Measurements from ENCODE around the gene OR8K5. TPM values are rescaled to one million over a fixed set of nuclear protein-coding genes. Genes with fewer than 3 reads are reported as not detected.
"Not testable (repeated sequence)": the region's sequence is repeated elsewhere in the genome, so short reads cannot be mapped to it uniquely, and the experiment has no call there.

The OR8K5 gene, protein sequence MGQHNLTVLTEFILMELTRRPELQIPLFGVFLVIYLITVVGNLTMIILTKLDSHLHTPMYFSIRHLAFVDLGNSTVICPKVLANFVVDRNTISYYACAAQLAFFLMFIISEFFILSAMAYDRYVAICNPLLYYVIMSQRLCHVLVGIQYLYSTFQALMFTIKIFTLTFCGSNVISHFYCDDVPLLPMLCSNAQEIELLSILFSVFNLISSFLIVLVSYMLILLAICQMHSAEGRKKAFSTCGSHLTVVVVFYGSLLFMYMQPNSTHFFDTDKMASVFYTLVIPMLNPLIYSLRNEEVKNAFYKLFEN
- not detected for total RNA-seq
- total RNA-seq, result 0 reads per million in 2 donors

- no peaks in the 10 kb centered on the region for H3K9me3 ChIP-seq (ENCODE audit: control insufficient read depth, low read length, poor library complexity, severe bottlenecking)
- no peaks in the 10 kb centered on the region for H3K4me1 Mint-ChIP-seq
- no peak within 1 kb of the TSS for H3K27ac Mint-ChIP-seq
- no peaks in the 10 kb centered on the region for H3K27me3 Mint-ChIP-seq
- no peak for DNase-seq
- H3K36me3 Mint-ChIP-seq (ENCODE audit: low read depth), result no peaks in the 10 kb centered on the region
- ATAC-seq, result no peak
- H3K4me3 Mint-ChIP-seq, result no peak within 1 kb of the TSS
Observed at GRCh38 chr11:56160217-56160616, at the start of gene OR8K5. TSS of gene OR8K5 (minus strand) at chr11:56160317. CDS start at chr11:56160317, 0 bp downstream.

DNA sequence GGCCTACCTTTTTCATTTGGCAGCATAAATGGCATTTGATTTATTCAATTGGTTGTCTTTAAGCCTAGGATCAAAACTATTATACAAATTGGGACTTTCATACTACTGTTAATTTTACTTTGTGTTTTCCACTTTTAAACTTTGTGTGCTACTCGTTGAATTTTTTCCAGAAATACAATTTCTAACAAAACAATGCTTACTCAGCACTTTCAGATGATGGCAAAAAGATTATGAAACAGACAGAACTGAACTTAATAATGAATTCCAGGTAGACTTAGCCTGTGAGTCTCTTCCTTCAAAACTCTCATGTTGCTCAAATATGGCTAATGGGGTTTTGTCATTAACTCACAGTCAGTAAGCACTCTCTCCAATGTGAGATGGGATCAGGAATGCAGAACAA lies 47.7 kb upstream of the OR8K5 start:
- Mint-ChIP-seq H3K27ac (no peak overlapping the region), H3K4me1 (no peaks in the 10 kb centered on the region), H3K27me3 (no peaks in the 10 kb centered on the region), H3K36me3 (ENCODE audit: low read depth) (no peaks in the 10 kb centered on the region), H3K4me3 (no peak overlapping the region)
- ATAC-seq (no peak), DNase-seq (no peak)
- no peaks in the 10 kb centered on the region for H3K9me3 ChIP-seq (ENCODE audit: control insufficient read depth, low read length, poor library complexity, severe bottlenecking)

DNA sequence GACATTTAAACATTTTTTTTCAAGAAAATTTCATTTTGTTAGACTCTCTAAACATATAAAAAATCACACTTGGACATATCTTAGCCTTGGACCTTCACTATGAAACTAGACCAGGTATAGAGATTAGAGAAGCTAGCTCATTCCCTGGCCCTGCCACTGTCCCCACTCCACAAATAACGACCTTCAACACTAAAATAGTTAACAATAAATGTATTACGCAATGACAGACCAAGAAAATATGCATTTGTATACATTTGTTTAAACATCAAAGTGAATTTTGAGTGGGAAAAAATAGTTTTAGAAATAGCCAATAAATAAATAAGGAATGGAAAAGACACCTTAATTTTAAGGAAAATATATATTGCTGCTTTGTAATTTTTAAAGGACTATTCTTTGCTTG lies 37.2 kb upstream of the OR8K5 start:
- ATAC-seq (no peak), DNase-seq (no peak)
- no peaks in the 10 kb centered on the region for H3K9me3 ChIP-seq (ENCODE audit: control insufficient read depth, low read length, poor library complexity, severe bottlenecking)
- H3K27ac Mint-ChIP-seq, result no peak overlapping the region
- H3K36me3 Mint-ChIP-seq (ENCODE audit: low read depth), result no peaks in the 10 kb centered on the region
- no peaks in the 10 kb centered on the region for H3K27me3 Mint-ChIP-seq
- no peak overlapping the region for H3K4me3 Mint-ChIP-seq
- no peaks in the 10 kb centered on the region for H3K4me1 Mint-ChIP-seq

GRCh38 chr11:56196705-56197104 lies 36.6 kb upstream of the OR8K5 start:
- no peaks in the 10 kb centered on the region for H3K36me3 Mint-ChIP-seq (ENCODE audit: low read depth)
- DNase-seq (no peak), ATAC-seq (no peak)
- no peaks in the 10 kb centered on the region for H3K4me1 Mint-ChIP-seq
- H3K27me3 Mint-ChIP-seq, result no peaks in the 10 kb centered on the region
- no peak overlapping the region for H3K4me3 Mint-ChIP-seq
- no peaks in the 10 kb centered on the region for H3K9me3 ChIP-seq (ENCODE audit: control insufficient read depth, low read length, poor library complexity, severe bottlenecking)
- H3K27ac Mint-ChIP-seq, result no peak overlapping the region

DNA sequence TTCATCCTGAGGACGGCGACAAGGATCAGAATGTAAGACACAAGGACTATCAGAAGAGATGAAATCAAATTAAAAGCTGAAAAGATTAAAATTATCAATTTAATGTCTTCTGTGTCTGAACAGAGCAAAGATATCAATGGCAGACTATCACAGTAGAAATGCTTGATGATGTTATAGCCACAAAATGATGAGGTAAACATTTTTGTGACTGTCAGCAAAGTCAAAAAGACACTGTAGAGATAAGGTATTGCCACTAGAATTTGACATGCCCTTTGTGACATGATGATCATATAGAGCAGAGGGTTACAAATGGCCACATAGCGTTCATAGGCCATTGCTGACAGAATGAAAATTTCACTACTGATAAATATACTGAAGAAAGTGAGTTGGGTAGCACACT lies 28.5 kb upstream of the OR8K5 start:
- no peak overlapping the region for H3K27ac Mint-ChIP-seq
- DNase-seq (no peak), ATAC-seq (no peak)
- H3K4me3 Mint-ChIP-seq, result no peak overlapping the region
- H3K36me3 Mint-ChIP-seq (ENCODE audit: low read depth), result no peaks in the 10 kb centered on the region
- no peaks in the 10 kb centered on the region for H3K9me3 ChIP-seq (ENCODE audit: control insufficient read depth, low read length, poor library complexity, severe bottlenecking)
- H3K27me3 Mint-ChIP-seq, result no peaks in the 10 kb centered on the region
- no peaks in the 10 kb centered on the region for H3K4me1 Mint-ChIP-seq

- DNase-seq, result no peak
- Mint-ChIP-seq H3K4me1 (no peaks in the 10 kb centered on the region), H3K27me3 (no peaks in the 10 kb centered on the region), H3K36me3 (ENCODE audit: low read depth) (no peaks in the 10 kb centered on the region), H3K27ac (no peak overlapping the region), H3K4me3 (no peak overlapping the region)
- no peak for ATAC-seq
- H3K9me3 ChIP-seq (ENCODE audit: control insufficient read depth, low read length, poor library complexity, severe bottlenecking), result no peaks in the 10 kb centered on the region
Observed at GRCh38 chr11:56183459-56183858, 23.3 kb upstream of the OR8K5 start.

- H3K27ac Mint-ChIP-seq, result no peak within 1 kb of the TSS
- no peaks in the 10 kb centered on the region for H3K36me3 Mint-ChIP-seq (ENCODE audit: low read depth)
- H3K4me1 Mint-ChIP-seq, result no peaks in the 10 kb centered on the region
- ATAC-seq, result no peak
- H3K4me3 Mint-ChIP-seq, result no peak within 1 kb of the TSS
- H3K9me3 ChIP-seq (ENCODE audit: control insufficient read depth, low read length, poor library complexity, severe bottlenecking), result no peaks in the 10 kb centered on the region
- no peak for DNase-seq
- no peaks in the 10 kb centered on the region for H3K27me3 Mint-ChIP-seq
Observed at GRCh38 chr11:56176318-56176717, 16.2 kb upstream of the OR8K5 start, which contains the start of gene OR5J2. TSS of gene OR5J2 (plus strand) at chr11:56176618. CDS start at chr11:56176618, 0 bp downstream.

- H3K4me1 Mint-ChIP-seq, result no peaks in the 10 kb centered on the region
- H3K9me3 ChIP-seq (ENCODE audit: control insufficient read depth, low read length, poor library complexity, severe bottlenecking), result no peaks in the 10 kb centered on the region
- no peak overlapping the region for H3K27ac Mint-ChIP-seq
- DNase-seq, result no peak
- no peak for ATAC-seq
- H3K27me3 Mint-ChIP-seq, result no peaks in the 10 kb centered on the region
- H3K4me3 Mint-ChIP-seq, result no peak overlapping the region
- no peaks in the 10 kb centered on the region for H3K36me3 Mint-ChIP-seq (ENCODE audit: low read depth)
Observed at GRCh38 chr11:56172256-56172830, 12.2 kb upstream of the OR8K5 start.

- no peaks in the 10 kb centered on the region for H3K27me3 Mint-ChIP-seq
- no peak for DNase-seq
- H3K4me1 Mint-ChIP-seq, result no peaks in the 10 kb centered on the region
- H3K4me3 Mint-ChIP-seq, result no peak overlapping the region
- ATAC-seq, result no peak
- H3K27ac Mint-ChIP-seq, result no peak overlapping the region
- no peaks in the 10 kb centered on the region for H3K9me3 ChIP-seq (ENCODE audit: control insufficient read depth, low read length, poor library complexity, severe bottlenecking)
- H3K36me3 Mint-ChIP-seq (ENCODE audit: low read depth), result no peaks in the 10 kb centered on the region
Observed at GRCh38 chr11:56163804-56164203, 3.7 kb upstream of the OR8K5 start.

GRCh38 chr11:56152333-56152732 lies 7.8 kb downstream of the OR8K5 start:
- no peak overlapping the region for H3K27ac Mint-ChIP-seq

GRCh38 chr11:56151376-56151775 lies 8.7 kb downstream of the OR8K5 start:
- Mint-ChIP-seq H3K27me3 (no peaks in the 10 kb centered on the region), H3K4me1 (no peaks in the 10 kb centered on the region), H3K27ac (no peak overlapping the region), H3K36me3 (ENCODE audit: low read depth) (no peaks in the 10 kb centered on the region), H3K4me3 (no peak overlapping the region)
- no peak for ATAC-seq
- DNase-seq, result no peak
- peaks cover 3% of the 10 kb centered on the region for H3K9me3 ChIP-seq (ENCODE audit: control insufficient read depth, low read length, poor library complexity, severe bottlenecking)

More at GRCh38 chr11:56152333-56152732, 7.8 kb downstream of the OR8K5 start:
- peaks cover 3% of the 10 kb centered on the region for H3K9me3 ChIP-seq (ENCODE audit: control insufficient read depth, low read length, poor library complexity, severe bottlenecking)
- Mint-ChIP-seq H3K4me1 (no peaks in the 10 kb centered on the region), H3K27me3 (no peaks in the 10 kb centered on the region), H3K4me3 (no peak overlapping the region), H3K36me3 (ENCODE audit: low read depth) (no peaks in the 10 kb centered on the region)
- no peak for ATAC-seq
- DNase-seq, result no peak

DNA sequence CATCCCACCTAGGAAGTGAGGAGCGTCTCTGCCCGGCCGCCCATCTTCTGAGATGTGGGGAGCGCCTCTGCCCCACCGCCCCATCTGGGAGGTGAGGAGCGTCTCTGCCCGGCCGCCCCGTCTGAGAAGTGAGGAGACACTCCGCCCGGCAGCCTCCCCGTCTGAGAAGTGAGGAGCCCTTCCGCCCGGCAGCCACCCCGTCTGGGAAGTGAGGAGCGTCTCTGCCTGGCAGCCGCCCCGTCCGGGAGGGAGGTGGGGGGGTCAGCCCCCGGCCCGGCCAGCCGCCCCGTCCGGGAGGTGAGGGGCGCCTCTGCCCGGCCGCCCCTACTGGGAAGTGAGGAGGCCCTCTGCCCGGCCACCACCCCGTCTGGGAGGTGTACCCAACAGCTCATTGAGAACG lies 16.4 kb downstream of the OR8K5 start:
- not testable (repeated sequence) for H3K4me1 Mint-ChIP-seq; H3K4me3 Mint-ChIP-seq; H3K9me3 ChIP-seq (ENCODE audit: control insufficient read depth, low read length, poor library complexity, severe bottlenecking); H3K27me3 Mint-ChIP-seq; ATAC-seq; H3K36me3 Mint-ChIP-seq (ENCODE audit: low read depth); DNase-seq; H3K27ac Mint-ChIP-seq

- Mint-ChIP-seq H3K4me3 (no peak within 1 kb of the TSS), H3K27me3 (no peaks in the 10 kb centered on the region), H3K36me3 (ENCODE audit: low read depth) (no peaks in the 10 kb centered on the region), H3K4me1 (no peaks in the 10 kb centered on the region), H3K27ac (no peak within 1 kb of the TSS)
- DNase-seq (no peak), ATAC-seq (no peak)
- no peaks in the 10 kb centered on the region for H3K9me3 ChIP-seq (ENCODE audit: control insufficient read depth, low read length, poor library complexity, severe bottlenecking)
Observed at GRCh38 chr11:56140151-56140661, 19.9 kb downstream of the OR8K5 start, which contains the start of gene OR8J3. TSS of gene OR8J3 (minus strand) at chr11:56140201. CDS start at chr11:56137718, 2,483 bp downstream.

GRCh38 chr11:56122073-56122472 lies 38.0 kb downstream of the OR8K5 start, which contains the start of gene OR8H3:
TSS of gene OR8H3 (plus strand) at chr11:56122373. CDS start at chr11:56122373, 0 bp downstream.
- no peaks in the 10 kb centered on the region for H3K36me3 Mint-ChIP-seq (ENCODE audit: low read depth)
- no peak within 1 kb of the TSS for H3K27ac Mint-ChIP-seq
- H3K27me3 Mint-ChIP-seq, result no peaks in the 10 kb centered on the region
- no peaks in the 10 kb centered on the region for H3K4me1 Mint-ChIP-seq
- no peaks in the 10 kb centered on the region for H3K9me3 ChIP-seq (ENCODE audit: control insufficient read depth, low read length, poor library complexity, severe bottlenecking)
- no peak for DNase-seq
- ATAC-seq, result no peak
- no peak within 1 kb of the TSS for H3K4me3 Mint-ChIP-seq

Measured in T-helper 17 cell (primary cell).